ENCODE measurements around the gene CTXN2.

CTXN2 gene

DNA sequence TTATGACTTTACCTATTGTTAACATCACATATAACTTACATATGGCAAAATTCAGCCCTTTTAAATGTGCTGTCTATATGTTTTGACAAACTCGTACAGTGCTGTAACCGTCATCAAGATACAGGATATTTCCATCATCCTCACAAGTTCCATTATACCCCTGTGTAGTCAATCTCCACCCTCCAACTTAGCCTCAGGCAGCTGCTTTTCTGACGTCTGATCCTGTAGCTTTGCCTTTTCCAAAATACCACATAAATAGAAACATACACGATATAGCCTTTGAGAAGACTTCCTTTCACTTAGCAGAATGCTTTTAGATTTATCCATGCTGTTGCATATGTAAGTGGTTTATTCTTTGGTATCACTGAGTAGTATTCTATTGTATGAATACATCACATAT is 61.7 kb downstream of the CTXN2 start:
- Histone ChIP-seq H3K79me2 (ENCODE audit: low read length) (no peaks in the 10 kb centered on the region), H3K9ac (ENCODE audit: low read length) (no peak overlapping the region), H3K36me3 (replicated peaks; ENCODE audit: insufficient read depth, low read length) (no peaks in the 10 kb centered on the region), H2AFZ (ENCODE audit: low read length) (no peak overlapping the region), H3K9me2 (replicated peaks; ENCODE audit: insufficient read depth, low read length) (no peaks in the 10 kb centered on the region), H3K9me3 (replicated peaks; ENCODE audit: insufficient read depth, low read length) (no peaks in the 10 kb centered on the region), H3K4me3 (ENCODE audit: low read length) (no peak overlapping the region), H3K27me3 (replicated peaks; ENCODE audit: insufficient read depth, low read length) (no peaks in the 10 kb centered on the region), H3K4me2 (ENCODE audit: low read depth, low read length) (no peak overlapping the region), H3K27ac (ENCODE audit: low read length) (no peak overlapping the region), H4K20me1 (ENCODE audit: insufficient read depth, low read length) (no peaks in the 10 kb centered on the region), H3K4me1 (ENCODE audit: low read length) (no peaks in the 10 kb centered on the region), H3F3A (ENCODE audit: insufficient read depth, low read length) (no peaks in the 10 kb centered on the region)
- TF ChIP-seq EZH2 (optimal IDR thresholded peaks at IDR 0.05; ENCODE audit: low read depth, low read length) (no peak), EZH2phosphoT487 (IDR thresholded peaks at IDR 0.05; ENCODE audit: low read length) (no peak)
- TF ChIP-seq, protein P1, sequence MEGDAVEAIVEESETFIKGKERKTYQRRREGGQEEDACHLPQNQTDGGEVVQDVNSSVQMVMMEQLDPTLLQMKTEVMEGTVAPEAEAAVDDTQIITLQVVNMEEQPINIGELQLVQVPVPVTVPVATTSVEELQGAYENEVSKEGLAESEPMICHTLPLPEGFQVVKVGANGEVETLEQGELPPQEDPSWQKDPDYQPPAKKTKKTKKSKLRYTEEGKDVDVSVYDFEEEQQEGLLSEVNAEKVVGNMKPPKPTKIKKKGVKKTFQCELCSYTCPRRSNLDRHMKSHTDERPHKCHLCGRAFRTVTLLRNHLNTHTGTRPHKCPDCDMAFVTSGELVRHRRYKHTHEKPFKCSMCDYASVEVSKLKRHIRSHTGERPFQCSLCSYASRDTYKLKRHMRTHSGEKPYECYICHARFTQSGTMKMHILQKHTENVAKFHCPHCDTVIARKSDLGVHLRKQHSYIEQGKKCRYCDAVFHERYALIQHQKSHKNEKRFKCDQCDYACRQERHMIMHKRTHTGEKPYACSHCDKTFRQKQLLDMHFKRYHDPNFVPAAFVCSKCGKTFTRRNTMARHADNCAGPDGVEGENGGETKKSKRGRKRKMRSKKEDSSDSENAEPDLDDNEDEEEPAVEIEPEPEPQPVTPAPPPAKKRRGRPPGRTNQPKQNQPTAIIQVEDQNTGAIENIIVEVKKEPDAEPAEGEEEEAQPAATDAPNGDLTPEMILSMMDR (IDR thresholded peaks at IDR 0.05; ENCODE audit: low read length) = no peak
- no peak for DNase-seq

All from MM.1S (cell line).